ENCODE results near the gene S100A9. TPM values are rescaled to one million over a fixed set of nuclear protein-coding genes. Genes with fewer than 3 reads are reported as not detected.

Gene S100A9
- total RNA-seq, 1 experiment from 2014 or later, result 0.33 TPM

GRCh38 chr1:153355445-153356071 lies 2.1 kb upstream of the S100A9 start (continued):
- TF ChIP-seq STAT6 (CRISPR knock-in tag; conservative IDR thresholded peaks at IDR 0.05; ENCODE audit: low read depth) (no peak), ZNF232 (CRISPR knock-in tag; IDR thresholded peaks at IDR 0.05) (no peak), ELF4 (CRISPR knock-in tag; IDR thresholded peaks at IDR 0.05; ENCODE audit: low read depth) (no peak), SMAD3 (CRISPR knock-in tag; IDR thresholded peaks at IDR 0.05; ENCODE audit: borderline replicate concordance) (no peak)
- TF ChIP-seq, protein P1, sequence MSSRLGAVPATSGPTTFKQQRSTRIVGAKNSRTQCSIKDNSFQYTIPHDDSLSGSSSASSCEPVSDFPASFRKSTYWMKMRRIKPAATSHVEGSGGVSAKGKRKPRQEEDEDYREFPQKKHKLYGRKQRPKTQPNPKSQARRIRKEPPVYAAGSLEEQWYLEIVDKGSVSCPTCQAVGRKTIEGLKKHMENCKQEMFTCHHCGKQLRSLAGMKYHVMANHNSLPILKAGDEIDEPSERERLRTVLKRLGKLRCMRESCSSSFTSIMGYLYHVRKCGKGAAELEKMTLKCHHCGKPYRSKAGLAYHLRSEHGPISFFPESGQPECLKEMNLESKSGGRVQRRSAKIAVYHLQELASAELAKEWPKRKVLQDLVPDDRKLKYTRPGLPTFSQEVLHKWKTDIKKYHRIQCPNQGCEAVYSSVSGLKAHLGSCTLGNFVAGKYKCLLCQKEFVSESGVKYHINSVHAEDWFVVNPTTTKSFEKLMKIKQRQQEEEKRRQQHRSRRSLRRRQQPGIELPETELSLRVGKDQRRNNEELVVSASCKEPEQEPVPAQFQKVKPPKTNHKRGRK (CRISPR knock-in tag; IDR thresholded peaks at IDR 0.05; ENCODE audit: borderline replicate concordance), result no peak
- TF ChIP-seq, protein P2, sequence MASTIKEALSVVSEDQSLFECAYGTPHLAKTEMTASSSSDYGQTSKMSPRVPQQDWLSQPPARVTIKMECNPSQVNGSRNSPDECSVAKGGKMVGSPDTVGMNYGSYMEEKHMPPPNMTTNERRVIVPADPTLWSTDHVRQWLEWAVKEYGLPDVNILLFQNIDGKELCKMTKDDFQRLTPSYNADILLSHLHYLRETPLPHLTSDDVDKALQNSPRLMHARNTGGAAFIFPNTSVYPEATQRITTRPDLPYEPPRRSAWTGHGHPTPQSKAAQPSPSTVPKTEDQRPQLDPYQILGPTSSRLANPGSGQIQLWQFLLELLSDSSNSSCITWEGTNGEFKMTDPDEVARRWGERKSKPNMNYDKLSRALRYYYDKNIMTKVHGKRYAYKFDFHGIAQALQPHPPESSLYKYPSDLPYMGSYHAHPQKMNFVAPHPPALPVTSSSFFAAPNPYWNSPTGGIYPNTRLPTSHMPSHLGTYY (CRISPR knock-in tag; IDR thresholded peaks at IDR 0.05), result no peak

DNA sequence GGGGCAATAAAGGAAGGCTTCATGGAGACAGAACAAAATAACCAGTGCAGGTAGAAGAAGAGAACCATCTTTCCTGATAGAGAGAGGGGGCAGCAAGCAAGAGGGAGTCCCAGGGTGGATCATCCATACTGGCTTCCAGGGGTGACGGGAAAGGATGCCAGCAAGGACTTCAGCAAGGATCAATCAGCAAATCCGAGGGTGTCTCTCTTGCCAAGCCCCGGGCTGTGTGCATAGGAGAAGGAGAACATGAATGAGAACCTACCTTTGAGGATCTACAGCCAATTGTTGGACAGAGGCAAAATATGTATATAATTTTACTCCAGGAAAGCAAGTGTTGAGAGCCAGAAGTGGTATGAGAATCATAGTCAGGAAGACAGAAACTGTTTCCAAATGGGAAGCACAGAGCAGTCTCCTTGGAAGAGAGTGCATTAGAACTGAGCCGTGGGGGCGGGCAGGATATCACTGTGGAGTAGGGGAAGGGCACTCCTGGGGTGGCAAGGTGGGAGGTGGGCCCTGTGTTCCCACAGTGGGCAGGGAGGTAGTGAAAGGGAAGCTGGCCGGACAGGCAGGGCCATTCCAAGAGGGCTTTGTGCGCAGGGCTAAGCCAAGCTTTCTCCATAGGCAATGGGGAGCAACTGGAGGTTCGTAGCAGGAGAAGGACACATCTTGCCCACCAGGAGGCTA lies 1.1 kb upstream of the S100A9 start:
- no peak for ATAC-seq

More for the DNA sequence above, 1.1 kb upstream of the S100A9 start:
- DNase-seq (ENCODE audit: low spot score), result no peak
- TF ChIP-seq MLX (CRISPR knock-in tag; IDR thresholded peaks at IDR 0.05), result no peak
- TF ChIP-seq HMGA2 (CRISPR knock-in tag; IDR thresholded peaks at IDR 0.05), result no peak
- TF ChIP-seq TEAD4 (CRISPR knock-in tag; IDR thresholded peaks at IDR 0.05), result no peak
- TF ChIP-seq MXD4 (CRISPR knock-in tag; IDR thresholded peaks at IDR 0.05; ENCODE audit: borderline replicate concordance), result no peak
- no peak for TF ChIP-seq FOXJ3 (CRISPR knock-in tag; IDR thresholded peaks at IDR 0.05; ENCODE audit: borderline replicate concordance)
- TF ChIP-seq ZNF219 (CRISPR knock-in tag; IDR thresholded peaks at IDR 0.05; ENCODE audit: borderline replicate concordance), result no peak
- TF ChIP-seq NR2C2 (CRISPR knock-in tag; IDR thresholded peaks at IDR 0.05), result no peak
- TF ChIP-seq, protein P3, sequence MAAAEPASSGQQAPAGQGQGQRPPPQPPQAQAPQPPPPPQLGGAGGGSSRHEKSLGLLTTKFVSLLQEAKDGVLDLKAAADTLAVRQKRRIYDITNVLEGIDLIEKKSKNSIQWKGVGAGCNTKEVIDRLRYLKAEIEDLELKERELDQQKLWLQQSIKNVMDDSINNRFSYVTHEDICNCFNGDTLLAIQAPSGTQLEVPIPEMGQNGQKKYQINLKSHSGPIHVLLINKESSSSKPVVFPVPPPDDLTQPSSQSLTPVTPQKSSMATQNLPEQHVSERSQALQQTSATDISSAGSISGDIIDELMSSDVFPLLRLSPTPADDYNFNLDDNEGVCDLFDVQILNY (CRISPR knock-in tag; IDR thresholded peaks at IDR 0.05), result no peak
- no peak for TF ChIP-seq ZNF232 (CRISPR knock-in tag; IDR thresholded peaks at IDR 0.05)
- TF ChIP-seq ARID4B (CRISPR knock-in tag; IDR thresholded peaks at IDR 0.05; ENCODE audit: borderline replicate concordance), result no peak
- no peak for TF ChIP-seq NFYB (CRISPR knock-in tag; conservative IDR thresholded peaks at IDR 0.05; ENCODE audit: low read depth)
- no peak for TF ChIP-seq ETV6 (CRISPR knock-in tag; IDR thresholded peaks at IDR 0.05)
- TF ChIP-seq, protein P4, sequence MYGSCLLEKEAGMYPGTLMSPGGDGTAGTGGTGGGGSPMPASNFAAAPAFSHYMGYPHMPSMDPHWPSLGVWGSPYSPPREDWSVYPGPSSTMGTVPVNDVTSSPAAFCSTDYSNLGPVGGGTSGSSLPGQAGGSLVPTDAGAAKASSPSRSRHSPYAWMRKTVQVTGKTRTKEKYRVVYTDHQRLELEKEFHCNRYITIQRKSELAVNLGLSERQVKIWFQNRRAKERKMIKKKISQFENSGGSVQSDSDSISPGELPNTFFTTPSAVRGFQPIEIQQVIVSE (CRISPR knock-in tag; IDR thresholded peaks at IDR 0.05; ENCODE audit: borderline replicate concordance), result no peak
- TF ChIP-seq, protein P5, sequence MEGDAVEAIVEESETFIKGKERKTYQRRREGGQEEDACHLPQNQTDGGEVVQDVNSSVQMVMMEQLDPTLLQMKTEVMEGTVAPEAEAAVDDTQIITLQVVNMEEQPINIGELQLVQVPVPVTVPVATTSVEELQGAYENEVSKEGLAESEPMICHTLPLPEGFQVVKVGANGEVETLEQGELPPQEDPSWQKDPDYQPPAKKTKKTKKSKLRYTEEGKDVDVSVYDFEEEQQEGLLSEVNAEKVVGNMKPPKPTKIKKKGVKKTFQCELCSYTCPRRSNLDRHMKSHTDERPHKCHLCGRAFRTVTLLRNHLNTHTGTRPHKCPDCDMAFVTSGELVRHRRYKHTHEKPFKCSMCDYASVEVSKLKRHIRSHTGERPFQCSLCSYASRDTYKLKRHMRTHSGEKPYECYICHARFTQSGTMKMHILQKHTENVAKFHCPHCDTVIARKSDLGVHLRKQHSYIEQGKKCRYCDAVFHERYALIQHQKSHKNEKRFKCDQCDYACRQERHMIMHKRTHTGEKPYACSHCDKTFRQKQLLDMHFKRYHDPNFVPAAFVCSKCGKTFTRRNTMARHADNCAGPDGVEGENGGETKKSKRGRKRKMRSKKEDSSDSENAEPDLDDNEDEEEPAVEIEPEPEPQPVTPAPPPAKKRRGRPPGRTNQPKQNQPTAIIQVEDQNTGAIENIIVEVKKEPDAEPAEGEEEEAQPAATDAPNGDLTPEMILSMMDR (IDR thresholded peaks at IDR 0.05), result no peak
- no peak for TF ChIP-seq ZNF416 (CRISPR knock-in tag; IDR thresholded peaks at IDR 0.05)
- H3K27ac Mint-ChIP-seq, result no peak overlapping the region
- no peaks in the 10 kb centered on the region for H3K27me3 Mint-ChIP-seq (ENCODE audit: low read depth)
- no peaks in the 10 kb centered on the region for H3K9me3 Mint-ChIP-seq
- peaks cover 6% of the 10 kb centered on the region; the same call in 1 of the 2 replicates for H3K4me1 Mint-ChIP-seq
- H3K36me3 Mint-ChIP-seq, result no peaks in the 10 kb centered on the region
- POLR2A ChIA-PET, result no interaction called here
- CTCF ChIA-PET, result interaction anchor here (0.9 to 4.9 kb wide), 24 partner anchors 8 to 271 kb away, joined by 3 to 169 read pairs (median 8); partner anchors contain the start of genes PGLYRP4 and S100A13
- H3K4me3 Mint-ChIP-seq, result no peak overlapping the region
